ENCODE data around the gene HGFAC.

HGFAC gene

DNA sequence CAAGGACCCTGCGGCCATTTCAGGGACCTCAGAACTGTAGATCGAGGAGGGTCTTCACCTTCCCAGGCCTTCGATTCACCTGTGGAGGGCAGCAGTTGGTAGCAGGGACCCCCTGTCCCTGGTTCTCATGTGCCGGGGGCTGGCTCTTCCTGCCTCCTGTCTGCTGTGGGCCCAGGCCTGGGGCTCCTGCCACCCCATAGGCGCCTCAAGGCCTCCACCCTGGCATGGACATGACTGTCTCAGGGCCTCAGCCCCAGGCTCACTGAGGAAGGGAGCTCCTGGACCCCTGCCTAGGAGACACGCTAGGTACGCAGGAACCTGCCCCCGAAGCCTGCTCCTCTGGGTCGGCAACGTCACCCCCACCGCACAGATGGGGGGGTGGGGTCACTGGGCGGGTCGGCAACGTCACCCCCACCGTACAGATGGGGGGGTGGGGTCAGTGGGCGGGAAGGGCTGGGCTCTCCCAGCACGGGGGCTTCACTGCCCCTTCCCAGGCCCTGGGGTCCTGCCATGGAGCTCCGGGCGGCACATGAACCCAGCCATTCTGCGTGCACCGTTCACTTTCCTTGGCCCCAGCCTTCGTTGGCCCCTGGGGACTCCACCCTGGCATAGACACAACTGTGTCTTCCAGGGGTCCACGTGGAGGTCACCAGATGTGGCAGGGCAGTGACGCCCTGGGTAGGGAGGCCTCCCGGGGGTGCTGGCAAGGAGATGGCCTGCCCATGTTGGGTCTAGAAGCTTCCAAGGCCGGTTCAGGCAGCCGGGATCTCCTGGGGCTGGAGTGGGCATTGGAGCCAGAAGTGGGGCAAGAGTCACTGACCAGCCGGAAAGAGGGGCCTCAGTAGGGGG, 3.5 kb upstream of the HGFAC start:
- H3K4me1 ChIP-seq (ENCODE audit: low read length), result peaks cover 5% of the 10 kb centered on the region; the same call in 1 of the 2 replicates
- no peaks in the 10 kb centered on the region for H4K20me1 ChIP-seq (ENCODE audit: insufficient read depth, low read length)
- H3K79me2 ChIP-seq (ENCODE audit: low read length), result no peaks in the 10 kb centered on the region
- H3K9ac ChIP-seq (ENCODE audit: low read length), result no peak overlapping the region
- H3K4me3 ChIP-seq (ENCODE audit: low read length), result no peak overlapping the region
- no peak overlapping the region for H2AFZ ChIP-seq (ENCODE audit: low read depth, low read length)
- H3K36me3 ChIP-seq (replicated peaks; ENCODE audit: low read depth, low read length), result no peaks in the 10 kb centered on the region
- H3K4me2 ChIP-seq (ENCODE audit: low read length), result no peak overlapping the region
- TF ChIP-seq EZH2phosphoT487 (IDR thresholded peaks at IDR 0.05; ENCODE audit: low read depth), result no peak
- TF ChIP-seq, protein P1, sequence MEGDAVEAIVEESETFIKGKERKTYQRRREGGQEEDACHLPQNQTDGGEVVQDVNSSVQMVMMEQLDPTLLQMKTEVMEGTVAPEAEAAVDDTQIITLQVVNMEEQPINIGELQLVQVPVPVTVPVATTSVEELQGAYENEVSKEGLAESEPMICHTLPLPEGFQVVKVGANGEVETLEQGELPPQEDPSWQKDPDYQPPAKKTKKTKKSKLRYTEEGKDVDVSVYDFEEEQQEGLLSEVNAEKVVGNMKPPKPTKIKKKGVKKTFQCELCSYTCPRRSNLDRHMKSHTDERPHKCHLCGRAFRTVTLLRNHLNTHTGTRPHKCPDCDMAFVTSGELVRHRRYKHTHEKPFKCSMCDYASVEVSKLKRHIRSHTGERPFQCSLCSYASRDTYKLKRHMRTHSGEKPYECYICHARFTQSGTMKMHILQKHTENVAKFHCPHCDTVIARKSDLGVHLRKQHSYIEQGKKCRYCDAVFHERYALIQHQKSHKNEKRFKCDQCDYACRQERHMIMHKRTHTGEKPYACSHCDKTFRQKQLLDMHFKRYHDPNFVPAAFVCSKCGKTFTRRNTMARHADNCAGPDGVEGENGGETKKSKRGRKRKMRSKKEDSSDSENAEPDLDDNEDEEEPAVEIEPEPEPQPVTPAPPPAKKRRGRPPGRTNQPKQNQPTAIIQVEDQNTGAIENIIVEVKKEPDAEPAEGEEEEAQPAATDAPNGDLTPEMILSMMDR (IDR thresholded peaks at IDR 0.05; ENCODE audit: low read depth, low read length), result no peak
- H3K9me3 ChIP-seq (ENCODE audit: insufficient read depth, low read length), result no peaks in the 10 kb centered on the region
- H3K27ac ChIP-seq (ENCODE audit: low read length), result no peak overlapping the region
- H3K27me3 ChIP-seq (ENCODE audit: low read depth, low read length), result no peaks in the 10 kb centered on the region

DNA sequence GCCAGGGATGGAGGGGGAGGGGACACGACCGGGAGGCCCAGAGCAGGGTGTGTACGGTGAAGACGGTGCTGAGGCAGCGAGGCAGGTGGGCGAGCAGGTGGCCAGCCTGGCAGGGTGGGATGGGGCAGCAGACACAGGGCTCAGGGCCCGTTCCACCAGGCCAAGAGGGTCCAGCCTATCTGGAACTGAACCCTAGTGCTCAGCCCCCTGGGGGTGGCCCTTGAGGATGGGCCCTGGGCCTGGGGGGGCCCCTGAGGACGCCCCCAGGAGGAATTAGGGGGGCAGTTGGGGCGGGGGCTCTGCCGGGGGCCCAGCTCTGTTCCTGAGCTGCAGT, 3.0 kb upstream of the HGFAC start:
- TF ChIP-seq, protein P1 (IDR thresholded peaks at IDR 0.05; ENCODE audit: low read depth, low read length), result no peak
- no peak for TF ChIP-seq EZH2phosphoT487 (IDR thresholded peaks at IDR 0.05; ENCODE audit: low read depth)
- no peaks in the 10 kb centered on the region for H3K36me3 ChIP-seq (replicated peaks; ENCODE audit: low read depth, low read length)
- no peaks in the 10 kb centered on the region for H3K79me2 ChIP-seq (ENCODE audit: low read length)
- H3K4me3 ChIP-seq (ENCODE audit: low read length), result no peak overlapping the region
- no peak overlapping the region for H3K4me2 ChIP-seq (ENCODE audit: low read length)
- no peak overlapping the region for H3K9ac ChIP-seq (ENCODE audit: low read length)
- no peak overlapping the region for H2AFZ ChIP-seq (ENCODE audit: low read depth, low read length)
- H3K27ac ChIP-seq (ENCODE audit: low read length), result no peak overlapping the region
- H3K27me3 ChIP-seq (ENCODE audit: low read depth, low read length), result no peaks in the 10 kb centered on the region
- H3K9me3 ChIP-seq (ENCODE audit: insufficient read depth, low read length), result no peaks in the 10 kb centered on the region
- H4K20me1 ChIP-seq (ENCODE audit: insufficient read depth, low read length), result no peaks in the 10 kb centered on the region
- peaks cover 5% of the 10 kb centered on the region; the same call in 1 of the 2 replicates for H3K4me1 ChIP-seq (ENCODE audit: low read length)

DNA sequence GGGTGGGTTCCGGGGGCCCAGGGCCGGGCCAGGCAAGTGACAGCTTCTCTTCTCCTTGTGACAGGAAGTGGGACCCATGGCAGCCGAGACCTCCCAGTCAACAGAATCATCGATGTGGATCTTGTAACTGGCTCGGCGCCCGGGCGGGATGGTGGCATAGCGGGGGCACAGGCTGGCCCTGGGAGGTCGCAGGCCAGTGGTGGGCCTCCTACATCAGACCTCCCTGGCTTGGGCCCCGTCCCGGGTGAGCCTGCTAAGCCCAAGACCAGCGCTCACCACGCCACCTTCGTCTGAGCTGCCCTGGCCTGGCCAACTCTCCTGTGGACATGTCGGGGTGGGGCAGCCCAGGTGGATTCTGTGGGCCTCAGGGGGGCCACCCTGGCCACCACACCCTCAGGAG, 2.4 kb upstream of the HGFAC start:
- Histone ChIP-seq H3K4me3 (ENCODE audit: low read length) (no peak overlapping the region), H3K79me2 (ENCODE audit: low read length) (no peaks in the 10 kb centered on the region), H3K27ac (ENCODE audit: low read length) (no peak overlapping the region), H3K4me2 (ENCODE audit: low read length) (no peak overlapping the region), H3K4me1 (ENCODE audit: low read length) (peaks cover 5% of the 10 kb centered on the region; the same call in 1 of the 2 replicates), H3K27me3 (ENCODE audit: low read depth, low read length) (no peaks in the 10 kb centered on the region), H4K20me1 (ENCODE audit: insufficient read depth, low read length) (no peaks in the 10 kb centered on the region), H3K36me3 (replicated peaks; ENCODE audit: low read depth, low read length) (no peaks in the 10 kb centered on the region), H3K9me3 (ENCODE audit: insufficient read depth, low read length) (no peaks in the 10 kb centered on the region), H3K9ac (ENCODE audit: low read length) (no peak overlapping the region), H2AFZ (ENCODE audit: low read depth, low read length) (no peak overlapping the region)
- TF ChIP-seq, protein P1 (IDR thresholded peaks at IDR 0.05; ENCODE audit: low read depth, low read length), result no peak
- TF ChIP-seq EZH2phosphoT487 (IDR thresholded peaks at IDR 0.05; ENCODE audit: low read depth), result no peak

DNA sequence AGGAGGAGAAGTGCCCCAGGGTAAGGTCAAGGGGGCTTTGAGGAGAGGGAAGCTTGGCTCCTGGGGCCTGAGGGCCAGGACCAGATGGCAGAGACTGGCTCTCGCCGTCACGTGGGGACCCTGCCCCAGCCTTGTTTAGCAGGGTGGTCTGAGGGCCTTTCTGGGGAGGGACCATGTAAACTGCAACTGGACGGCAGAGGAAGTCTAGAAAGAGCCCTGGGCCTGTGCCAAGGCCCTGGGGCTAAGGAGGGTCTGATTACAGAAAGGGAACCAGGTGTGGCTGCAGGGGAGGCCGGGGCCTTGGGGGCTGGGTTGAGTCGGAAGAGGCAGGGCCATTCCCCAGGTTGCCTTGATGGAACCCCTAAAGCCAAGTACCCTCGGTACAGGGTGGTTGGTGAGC, 1.8 kb upstream of the HGFAC start:
- TF ChIP-seq, protein P1 (IDR thresholded peaks at IDR 0.05; ENCODE audit: low read depth, low read length), result no peak
- no peak for TF ChIP-seq EZH2phosphoT487 (IDR thresholded peaks at IDR 0.05; ENCODE audit: low read depth)
- no peak overlapping the region for H3K27ac ChIP-seq (ENCODE audit: low read length)
- no peaks in the 10 kb centered on the region for H3K27me3 ChIP-seq (ENCODE audit: low read depth, low read length)
- H3K9ac ChIP-seq (ENCODE audit: low read length), result no peak overlapping the region
- no peaks in the 10 kb centered on the region for H3K36me3 ChIP-seq (replicated peaks; ENCODE audit: low read depth, low read length)
- H3K79me2 ChIP-seq (ENCODE audit: low read length), result no peaks in the 10 kb centered on the region
- H3K9me3 ChIP-seq (ENCODE audit: insufficient read depth, low read length), result no peaks in the 10 kb centered on the region
- no peaks in the 10 kb centered on the region for H4K20me1 ChIP-seq (ENCODE audit: insufficient read depth, low read length)
- no peak overlapping the region for H2AFZ ChIP-seq (ENCODE audit: low read depth, low read length)
- no peak overlapping the region for H3K4me2 ChIP-seq (ENCODE audit: low read length)
- H3K4me3 ChIP-seq (ENCODE audit: low read length), result no peak overlapping the region
- peaks cover 5% of the 10 kb centered on the region; the same call in 1 of the 2 replicates for H3K4me1 ChIP-seq (ENCODE audit: low read length)
